Measurements from ENCODE around the gene UNCX.

Gene UNCX

DNA sequence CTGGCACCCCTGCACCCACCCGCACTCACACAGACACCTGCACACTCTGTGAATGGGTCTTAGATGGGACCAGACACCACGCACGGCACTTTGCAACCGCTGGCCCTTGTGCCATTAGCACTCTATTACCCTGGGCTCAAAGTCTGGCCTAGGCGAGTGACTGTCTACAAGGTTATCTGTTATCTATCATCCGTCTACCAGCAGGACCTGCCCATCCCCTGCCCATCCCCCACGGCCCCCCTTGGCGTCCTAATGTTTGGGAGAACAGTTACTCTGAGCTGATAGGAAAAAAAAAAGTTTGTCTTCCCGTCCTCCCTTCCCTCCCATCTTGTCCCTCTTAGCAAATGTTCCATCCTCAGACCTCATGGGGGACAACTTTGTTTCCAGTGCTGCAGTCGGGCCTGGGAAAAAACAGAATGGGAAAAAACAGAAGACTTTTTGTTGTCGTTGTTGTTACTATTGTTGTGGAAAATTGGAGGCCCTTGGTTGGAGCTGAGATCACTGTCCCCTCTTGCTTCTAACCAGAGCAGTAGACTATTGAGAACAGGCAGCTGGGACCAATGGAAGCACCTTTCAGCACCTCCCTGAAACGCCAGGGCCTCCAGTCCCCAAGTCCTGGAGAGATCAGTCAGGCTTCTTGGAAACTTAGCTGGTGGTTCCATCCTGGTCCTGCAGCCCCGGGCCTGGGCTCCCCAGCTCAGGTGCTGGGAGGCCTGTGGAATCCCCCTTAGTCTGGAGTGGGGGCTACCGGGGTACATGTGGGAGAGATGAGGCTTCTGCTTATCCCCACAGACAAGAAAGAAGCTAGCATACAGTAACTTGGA lies 12.2 kb downstream of the UNCX start:
- DNase-seq = no peak

GRCh38 chr7:1245524-1246050 lies 12.9 kb downstream of the UNCX start:
- no peak for DNase-seq

DNA sequence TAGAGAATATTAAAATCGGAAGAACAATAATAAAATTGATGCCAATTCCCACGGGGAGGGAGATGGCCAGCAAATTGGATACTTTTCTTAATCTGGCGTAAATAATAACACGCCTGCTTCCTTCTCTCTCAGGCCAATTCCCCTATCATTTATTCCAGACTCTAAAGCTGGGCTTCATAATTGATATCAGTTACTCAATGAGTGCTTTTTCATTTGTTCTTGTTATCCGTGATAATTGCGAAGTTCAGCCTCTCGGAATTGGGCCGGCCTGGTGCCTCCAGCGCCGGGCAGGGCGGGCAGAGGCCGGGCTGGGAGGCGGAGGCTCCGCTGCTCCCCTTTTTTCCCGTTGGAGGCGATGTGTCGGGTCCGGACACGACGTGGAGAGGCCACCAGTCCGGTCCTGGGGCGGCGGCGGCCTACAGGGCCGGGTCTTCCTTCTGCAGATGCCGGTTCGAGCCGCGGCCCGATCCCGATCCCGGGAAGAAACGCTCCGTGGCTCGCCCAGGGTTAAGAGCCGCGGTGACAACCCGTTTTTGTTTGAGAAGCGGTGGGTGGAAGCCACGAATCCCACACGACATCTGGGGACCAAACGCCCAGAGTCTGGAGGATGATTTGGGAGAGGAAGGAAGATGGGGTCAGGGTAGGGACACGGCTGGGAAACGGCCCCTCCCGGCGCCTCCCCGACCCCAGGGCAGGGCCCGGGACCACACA lies 13.6 kb downstream of the UNCX start:
- DNase-seq = no peak

GRCh38 chr7:1246871-1247526 lies 14.3 kb downstream of the UNCX start:
- DNase-seq = no peak

DNA sequence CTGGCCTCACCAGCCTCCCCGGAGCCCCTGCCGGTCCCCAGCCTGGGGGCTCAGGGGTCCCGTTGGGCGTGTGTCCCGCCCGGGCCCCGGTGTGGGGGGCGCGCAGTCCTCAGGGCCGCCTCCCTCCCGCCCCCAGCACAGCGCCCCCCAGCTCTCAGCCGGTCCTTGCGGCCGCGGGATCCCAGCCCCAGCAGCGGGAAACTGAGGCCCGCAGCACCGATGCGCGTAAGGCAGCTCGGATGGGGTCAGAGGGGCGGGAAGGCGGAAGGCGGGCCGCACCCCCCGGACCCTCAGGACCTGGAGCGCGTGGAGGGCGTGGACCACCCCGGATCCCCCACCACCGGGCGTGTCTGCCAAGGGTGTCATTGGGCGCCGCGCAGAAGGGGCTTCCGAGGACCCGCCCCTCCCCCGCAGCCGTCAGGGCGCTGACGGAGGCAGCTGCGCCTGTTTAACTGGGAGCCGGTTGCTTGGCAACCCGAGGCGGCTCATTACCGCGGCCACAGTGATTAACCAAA lies 14.9 kb downstream of the UNCX start:
- DNase-seq = no peak

GRCh38 chr7:1248143-1248915 lies 15.7 kb downstream of the UNCX start:
- DNase-seq = no peak

DNA sequence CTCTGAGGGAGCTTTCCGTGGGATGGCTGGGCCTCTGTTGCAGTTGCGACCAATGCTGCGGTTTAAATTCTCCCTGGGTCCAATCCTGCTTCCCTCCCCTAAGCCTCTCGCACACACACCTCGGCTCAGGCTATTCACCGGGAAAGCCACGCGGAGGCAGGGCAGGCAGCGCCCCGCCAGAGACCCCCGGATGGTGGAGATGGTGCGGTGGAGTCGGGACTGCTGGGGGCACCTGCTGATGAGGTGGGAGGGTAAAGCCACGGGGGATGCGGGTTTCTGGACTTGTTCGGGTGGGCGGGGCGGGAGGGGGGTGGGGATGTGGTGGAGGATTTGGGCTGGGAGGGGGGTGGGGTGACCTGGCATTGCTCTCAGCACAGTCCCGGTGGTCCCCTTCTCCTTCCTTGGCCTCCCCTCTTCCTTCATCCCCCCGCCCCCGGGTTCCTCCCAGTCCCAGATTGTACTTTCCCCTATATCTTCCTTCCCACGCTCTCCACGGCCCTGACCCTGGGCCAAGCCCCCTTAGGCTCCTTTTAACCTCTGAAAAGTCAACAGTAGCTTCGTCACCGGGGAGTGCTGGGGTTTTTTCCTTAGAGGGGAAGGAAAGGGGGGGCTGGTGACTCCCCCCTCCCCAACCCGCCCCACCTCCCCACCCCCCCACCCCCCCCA lies 16.4 kb downstream of the UNCX start:
- DNase-seq = no peak

DNA sequence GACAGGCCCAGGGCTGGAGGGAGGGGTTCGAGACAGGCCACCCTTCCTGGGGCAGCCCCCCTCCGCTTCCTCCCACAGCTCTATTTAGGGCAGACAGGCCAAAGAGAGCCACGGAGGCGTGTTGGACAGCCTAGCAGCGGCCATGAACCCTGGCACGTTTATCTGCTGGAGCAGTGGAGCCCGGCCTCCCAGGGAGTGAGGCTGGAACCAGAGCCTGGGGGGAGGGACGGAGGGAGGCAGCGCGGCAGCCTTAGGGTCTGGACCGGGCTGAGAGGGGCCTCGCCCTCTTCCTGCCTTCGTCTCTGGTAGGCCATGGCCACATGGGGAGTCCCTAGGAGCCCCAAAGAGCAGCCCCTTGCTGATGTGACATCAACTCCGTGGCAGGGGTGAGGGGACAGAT lies 17.1 kb downstream of the UNCX start:
- DNase-seq = no peak

GRCh38 chr7:1250901-1251300 lies 18.2 kb downstream of the UNCX start:
- DNase-seq = no peak

DNA sequence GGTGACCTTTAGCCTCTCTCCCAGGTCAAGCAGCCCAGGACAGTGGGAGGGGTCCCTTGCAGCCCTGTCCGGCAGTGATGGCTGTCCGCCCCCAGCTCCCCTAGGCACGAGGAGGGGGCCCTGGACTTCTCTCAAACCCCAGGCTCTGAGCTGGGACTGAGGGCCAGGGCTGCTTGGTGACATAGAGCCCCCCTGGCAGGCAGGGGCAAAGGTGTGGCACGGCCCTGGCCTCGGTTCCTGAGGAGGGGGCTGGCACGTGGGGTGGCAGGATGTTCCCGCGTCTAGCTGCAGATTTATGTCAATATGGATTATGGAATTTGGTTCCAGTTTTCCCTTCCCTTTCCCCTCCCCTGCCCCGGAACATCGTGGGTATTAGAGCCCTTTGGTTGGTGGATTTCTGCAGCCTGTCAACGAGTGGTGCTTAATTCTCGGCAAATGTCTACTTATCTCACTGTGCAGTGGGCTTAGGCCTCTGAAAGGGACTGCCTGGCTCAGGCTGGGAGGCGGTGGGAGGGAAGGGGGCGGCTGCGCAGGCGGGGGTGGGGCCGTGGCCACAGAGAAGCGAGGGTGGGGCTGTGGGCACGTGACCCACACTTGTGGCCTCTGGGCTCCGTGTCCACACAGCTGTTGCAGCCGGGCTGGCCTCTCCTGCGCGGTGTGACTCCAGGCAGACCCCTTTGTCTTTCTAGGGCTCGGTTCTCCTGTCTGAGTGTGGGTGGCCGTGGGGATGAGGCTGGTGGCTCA lies 19.3 kb downstream of the UNCX start:
- DNase-seq = no peak

- DNase-seq = no peak
Observed at GRCh38 chr7:1252540-1253090, 19.9 kb downstream of the UNCX start.

DNA sequence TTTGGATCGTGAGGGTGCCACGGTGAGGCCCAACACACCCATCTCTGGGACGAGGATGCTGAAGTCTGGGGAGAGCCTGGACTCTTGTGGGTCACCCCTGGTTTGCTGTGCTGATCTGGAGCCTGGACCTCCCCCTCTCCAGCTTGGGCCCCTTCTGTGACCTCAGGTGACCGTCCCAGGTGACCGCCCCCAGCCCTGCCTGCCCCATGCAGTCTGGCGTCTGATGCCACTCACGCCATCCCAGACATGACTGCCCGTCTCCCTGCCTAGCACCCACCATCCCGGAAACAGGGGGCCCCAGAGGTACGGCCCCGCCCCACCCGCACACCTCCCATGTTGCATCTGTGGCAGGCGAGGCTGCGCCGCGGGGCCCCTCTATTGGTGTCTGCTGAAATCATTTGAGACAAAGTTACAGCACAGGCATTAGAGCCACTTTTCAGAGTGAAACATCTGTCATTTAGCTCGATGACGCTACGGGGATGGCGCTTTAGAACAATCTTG lies 21.1 kb downstream of the UNCX start:
- DNase-seq = no peak

DNA sequence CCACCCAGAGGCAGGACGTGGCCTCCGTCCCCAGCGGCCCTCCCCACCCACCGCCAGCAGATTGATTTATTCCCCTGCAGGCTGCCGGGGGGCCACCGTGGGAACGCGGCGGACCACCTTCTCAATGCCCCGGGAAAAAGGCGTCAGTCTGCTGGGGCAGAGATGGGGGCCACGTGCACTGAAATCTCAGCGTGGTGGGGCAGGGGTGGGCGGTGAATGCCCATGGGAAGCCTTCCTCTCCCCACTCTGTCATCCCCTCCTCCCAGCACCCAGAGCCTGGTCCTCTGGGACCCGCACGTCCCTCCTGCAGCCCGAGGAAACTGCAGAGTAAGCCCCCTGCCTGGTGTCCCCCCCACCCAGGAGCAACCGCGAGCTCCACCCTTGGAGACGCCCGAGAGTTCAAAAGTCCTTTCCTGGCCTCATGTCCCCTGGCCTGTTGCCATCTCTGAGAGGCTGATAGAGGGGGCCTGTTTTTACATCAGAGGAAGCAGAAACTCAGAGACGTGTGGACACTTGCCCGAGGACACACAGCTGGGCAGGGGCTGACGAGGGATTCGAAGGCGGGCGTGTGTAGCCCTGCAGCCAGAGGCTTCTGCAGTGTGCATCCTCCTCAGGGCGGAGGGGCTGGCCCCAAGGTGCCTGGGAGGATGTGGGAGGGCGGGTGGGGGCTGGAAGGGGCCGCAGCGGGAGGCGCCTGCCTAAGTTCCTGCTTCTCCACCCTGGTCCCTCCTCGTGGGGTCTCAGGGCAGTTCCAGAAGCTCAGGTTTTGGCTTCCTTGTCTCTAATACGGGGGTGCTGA lies 21.8 kb downstream of the UNCX start:
- DNase-seq = no peak

- DNase-seq = no peak
Observed at GRCh38 chr7:1255080-1255816, 22.6 kb downstream of the UNCX start.

GRCh38 chr7:1255817-1256340 lies 23.2 kb downstream of the UNCX start:
- no peak for DNase-seq

GRCh38 chr7:1256621-1257020 lies 23.9 kb downstream of the UNCX start:
- no peak for DNase-seq

GRCh38 chr7:1257221-1257620 lies 24.5 kb downstream of the UNCX start:
- DNase-seq = no peak

DNA sequence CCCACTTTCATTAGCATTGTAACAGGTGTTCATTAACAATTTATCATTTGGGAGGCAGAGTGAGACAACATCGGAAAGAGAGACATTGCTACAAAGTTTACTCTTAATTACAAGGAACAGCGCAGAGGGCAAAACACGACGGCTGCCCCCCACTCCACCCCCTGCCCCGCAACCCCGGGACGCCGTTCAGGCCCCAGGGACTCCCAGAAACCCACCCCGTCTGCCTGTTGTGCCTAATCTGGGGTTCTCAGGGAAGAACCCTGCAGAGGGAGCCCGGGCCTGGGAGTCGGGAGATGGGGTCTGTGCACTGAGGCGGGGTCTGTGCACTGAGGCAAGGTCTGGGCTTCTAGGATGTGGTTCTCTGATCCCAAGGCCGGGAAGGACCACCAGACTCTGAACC lies 25.2 kb downstream of the UNCX start:
- no peak for DNase-seq
